Activated B cell treated with CpG ODN at 0.5 μM for 24 hours (primary cell): Measurements from ENCODE around the gene UST. TPM values are rescaled to one million over a fixed set of nuclear protein-coding genes. Genes with fewer than 3 reads are reported as not detected.

ENCODE experiments used
- ATAC-seq: fragments of 200-7000 bp; cut with Tn5 transposase; one replicate; pipeline ENCODE4 v1.10.0; 2021; ENCODE audit warnings: low read depth, mild to moderate bottlenecking, moderate library complexity
- CTCF ChIA-PET: fragments of 350-600 bp; sonication (Branson Sonifier 250); formaldehyde crosslinking; loops from one replicate; lab custom pipeline; 2021; ENCODE audit warnings: antibody characterized with exemption; lab: Charles Lee
- POLR2A ChIA-PET: fragments of 350-600 bp; sonication (Branson Sonifier 250); formaldehyde crosslinking; loops from one replicate; lab custom pipeline; 2021; ENCODE audit warnings: antibody characterized with exemption; lab: Charles Lee
- DNase-seq: peaks from one replicate; pipeline ENCODE4 v3.0.0; 2022
- H3K27ac Mint-ChIP-seq: one replicate; pipeline ENCODE4 v1.8.0; 2020; ENCODE audit warnings: mixed read lengths
- H3K27me3 Mint-ChIP-seq: one replicate; pipeline ENCODE4 v1.8.0; 2021; ENCODE audit warnings: mixed read lengths
- H3K36me3 Mint-ChIP-seq: one replicate; pipeline ENCODE4 v1.8.0; 2021; ENCODE audit warnings: low read depth, mixed read lengths
- H3K4me1 Mint-ChIP-seq: one replicate; pipeline ENCODE4 v1.8.0; 2021; ENCODE audit warnings: mixed read lengths
- H3K4me3 Mint-ChIP-seq: one replicate; pipeline ENCODE4 v1.8.0; 2020; ENCODE audit warnings: mild to moderate bottlenecking, mixed read lengths
- H3K9me3 Mint-ChIP-seq: one replicate; pipeline ENCODE4 v1.8.0; 2020; ENCODE audit warnings: mixed read lengths
- CTCF ChIP-seq: fragments of 200-600 bp; IDR thresholded peaks from one replicate; pipeline ENCODE4 v1.8.0; 2022; ENCODE audit warnings: antibody characterized with exemption, mild to moderate bottlenecking
- intact Hi-C: fragments of 100-400 bp; cut with micrococcal nuclease; formaldehyde crosslinking; loops from one replicate; pipeline ENCODE4 v1.15.1; 2024
- total RNA-seq: library from RNA; stranded (reverse); gene quantifications from 2 replicates; pipeline ENCODE4 v1.2.3, GENCODE V29; 2022

Gene UST
- total RNA-seq, 1 donor from 2014 or later, result 18.1 TPM

DNA sequence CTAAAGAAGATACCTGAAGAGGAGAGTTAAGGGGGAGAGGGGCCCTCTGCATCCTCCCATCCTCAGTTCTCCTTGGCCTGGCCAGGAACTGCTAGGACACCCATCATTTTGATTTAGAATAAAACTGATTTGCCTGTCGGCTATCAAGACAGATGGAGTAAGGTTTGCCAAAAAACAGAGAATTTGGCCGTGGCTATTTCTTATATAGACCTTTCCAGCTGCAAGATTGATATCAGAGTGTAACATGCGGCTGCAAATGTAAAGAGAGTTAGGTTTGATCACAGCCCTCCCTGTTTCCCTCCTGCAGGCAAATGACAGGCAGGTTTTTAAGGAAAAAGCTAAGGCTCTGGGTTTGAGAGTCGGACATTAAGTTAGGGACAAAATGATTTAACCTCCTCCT, 344.1 kb downstream of the UST start:
- no peaks in the 10 kb centered on the region for H3K9me3 Mint-ChIP-seq

GRCh38 chr6:149093643-149094042, 346.8 kb downstream of the UST start:
- peaks cover 2% of the 10 kb centered on the region for H3K4me1 Mint-ChIP-seq
- peaks cover 2% of the 10 kb centered on the region for H3K27me3 Mint-ChIP-seq
- no peak overlapping the region for H3K27ac Mint-ChIP-seq
- CTCF ChIA-PET, result no interaction called here
- no peak for TF ChIP-seq CTCF
- POLR2A ChIA-PET, result no interaction called here
- peaks cover 6% of the 10 kb centered on the region for H3K9me3 Mint-ChIP-seq
- H3K4me3 Mint-ChIP-seq, result no peak overlapping the region
- DNase-seq (no peak), ATAC-seq (no peak)
- intact Hi-C loops, result no loop called here
- no peaks in the 10 kb centered on the region for H3K36me3 Mint-ChIP-seq

More for the DNA sequence above, 344.1 kb downstream of the UST start:
- intact Hi-C loops, result no loop called here
- Mint-ChIP-seq H3K27me3 (peaks cover 2% of the 10 kb centered on the region), H3K36me3 (no peaks in the 10 kb centered on the region), H3K27ac (no peak overlapping the region), H3K4me1 (peaks cover 2% of the 10 kb centered on the region), H3K4me3 (no peak overlapping the region)
- CTCF ChIA-PET, result interaction anchor here (0.8 kb wide), 1 partner anchor 9 kb away, joined by 3 read pairs; no protein-coding TSS in a partner anchor
- POLR2A ChIA-PET, result no interaction called here
- no peak for TF ChIP-seq CTCF
- ATAC-seq, result no peak
- DNase-seq, result no peak

- ATAC-seq, result no peak
- ChIA-PET CTCF (no interaction called here), POLR2A (no interaction called here)
- no peak for DNase-seq
- no peak overlapping the region for H3K27ac Mint-ChIP-seq
- H3K9me3 Mint-ChIP-seq, result peaks cover 11% of the 10 kb centered on the region
- H3K4me3 Mint-ChIP-seq, result no peak overlapping the region
- no peak for TF ChIP-seq CTCF
- H3K36me3 Mint-ChIP-seq, result peaks cover 2% of the 10 kb centered on the region
- peaks cover 2% of the 10 kb centered on the region for H3K27me3 Mint-ChIP-seq
- peaks cover 2% of the 10 kb centered on the region for H3K4me1 Mint-ChIP-seq
- intact Hi-C loops, result no loop called here
Measured at GRCh38 chr6:149094156-149094555, 347.3 kb downstream of the UST start.

DNA sequence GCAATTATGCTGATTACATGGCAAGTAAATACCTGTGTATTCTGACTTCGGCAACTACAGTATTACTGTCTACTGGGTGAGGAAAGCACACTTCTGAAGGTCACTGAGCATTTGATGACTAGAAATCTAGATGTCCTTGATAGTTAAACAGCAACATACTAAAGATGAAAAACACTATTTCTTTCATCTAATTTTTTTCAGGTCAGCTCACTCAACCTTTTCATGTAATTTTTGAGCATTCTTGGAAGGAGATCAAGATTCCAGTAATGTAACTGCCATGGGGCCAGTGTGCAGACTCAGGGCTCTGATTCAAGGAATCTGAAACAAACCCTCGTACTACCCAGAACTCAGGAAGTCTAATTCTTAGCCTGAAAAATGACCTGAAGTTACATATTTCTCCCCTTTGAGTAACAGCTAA, 348.1 kb downstream of the UST start:
- H3K27ac Mint-ChIP-seq, result no peak overlapping the region
- intact Hi-C loops, result no loop called here
- H3K27me3 Mint-ChIP-seq, result peaks cover 2% of the 10 kb centered on the region
- H3K4me1 Mint-ChIP-seq, result peaks cover 2% of the 10 kb centered on the region
- no peak overlapping the region for H3K4me3 Mint-ChIP-seq
- no peak for DNase-seq
- H3K9me3 Mint-ChIP-seq, result peaks cover 11% of the 10 kb centered on the region
- H3K36me3 Mint-ChIP-seq, result peaks cover 2% of the 10 kb centered on the region
- ChIA-PET CTCF (no interaction called here), POLR2A (no interaction called here)
- no peak for TF ChIP-seq CTCF
- no peak for ATAC-seq

DNA sequence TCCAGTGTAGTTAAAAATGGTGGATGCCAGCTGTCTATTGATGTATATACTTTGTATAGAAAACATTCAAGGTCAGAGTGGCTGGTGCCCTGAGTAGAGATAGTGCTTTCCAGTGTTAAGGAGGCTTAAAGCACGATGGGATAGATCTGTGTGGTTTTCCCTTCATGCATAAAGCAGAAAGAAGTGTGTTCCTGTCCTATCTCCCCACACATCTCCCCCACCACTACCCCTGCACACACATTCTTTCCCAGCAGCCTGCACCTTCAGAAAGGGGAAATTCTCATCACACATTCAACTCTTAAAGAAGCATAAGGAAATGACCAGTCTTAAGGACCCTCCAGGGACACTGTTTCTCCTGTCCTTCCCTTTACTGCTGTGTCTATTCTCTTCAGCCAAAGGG, 349.0 kb downstream of the UST start:
- TF ChIP-seq CTCF, result no peak
- ChIA-PET POLR2A (no interaction called here), CTCF (no interaction called here)
- no peak for DNase-seq
- intact Hi-C loops, result no loop called here
- Mint-ChIP-seq H3K4me3 (no peak overlapping the region), H3K36me3 (peaks cover 2% of the 10 kb centered on the region), H3K4me1 (peaks cover 2% of the 10 kb centered on the region), H3K9me3 (peaks cover 11% of the 10 kb centered on the region), H3K27ac (no peak overlapping the region), H3K27me3 (peaks cover 2% of the 10 kb centered on the region)
- ATAC-seq, result no peak
